Mucosa of stomach (tissue), 1 donor: Measurements from ENCODE around the gene GPN2.
"Not testable (repeated sequence)": the region's sequence is repeated elsewhere in the genome, so short reads cannot be mapped to it uniquely, and the experiment has no call there.

Experiments used
- H3K27me3 ChIP-seq: one replicate; pipeline ENCODE4 v1.7.0; 2013; ENCODE audit warnings: mild to moderate bottlenecking, low read length; ENCODE audit not compliant: control insufficient read depth, insufficient read depth
- H3K36me3 ChIP-seq: one replicate; pipeline ENCODE4 v1.7.0; 2013; ENCODE audit warnings: low read length; ENCODE audit not compliant: control insufficient read depth, insufficient read depth
- H3K4me1 ChIP-seq: one replicate; pipeline ENCODE4 v1.7.0; 2013; ENCODE audit warnings: mild to moderate bottlenecking, low read length; ENCODE audit not compliant: control insufficient read depth, insufficient read depth
- H3K4me3 ChIP-seq: one replicate; pipeline ENCODE4 v1.7.0; 2013; ENCODE audit warnings: low read length
- H3K9ac ChIP-seq: one replicate; pipeline ENCODE4 v1.7.0; 2013; ENCODE audit warnings: mild to moderate bottlenecking, low read length, moderate library complexity
- H3K9me3 ChIP-seq: one replicate; pipeline ENCODE4 v1.7.0; 2013; ENCODE audit warnings: mild to moderate bottlenecking, low read length, moderate library complexity; ENCODE audit not compliant: control insufficient read depth
- donor health status: Pancreatic carcinoma.

GPN2 gene

DNA sequence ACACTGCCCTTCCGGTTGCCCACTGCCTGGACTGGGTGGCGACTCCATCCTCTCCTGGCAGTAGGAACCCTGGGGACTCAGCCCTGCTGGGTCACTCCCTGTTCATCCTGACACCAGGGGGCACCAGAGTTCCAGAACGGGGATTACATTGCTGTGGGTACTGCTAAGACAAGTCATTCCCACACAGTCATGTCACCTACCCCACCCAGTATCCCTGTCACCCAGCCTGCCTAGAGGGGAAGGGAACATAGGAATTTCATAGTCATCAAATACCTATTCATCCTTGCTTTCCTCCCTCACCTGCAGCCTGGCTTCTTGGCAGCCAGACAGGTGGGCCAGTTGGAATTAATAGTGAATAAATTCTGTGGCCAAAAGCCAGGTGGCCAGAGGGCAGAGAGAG lies 36.9 kb downstream of the GPN2 start:
- no peak overlapping the region for H3K9ac ChIP-seq
- no peaks in the 10 kb centered on the region for H3K9me3 ChIP-seq
- no peaks in the 10 kb centered on the region for H3K36me3 ChIP-seq
- H3K4me1 ChIP-seq = peaks cover 45% of the 10 kb centered on the region
- H3K27me3 ChIP-seq = no peaks in the 10 kb centered on the region
- no peak overlapping the region for H3K4me3 ChIP-seq

DNA sequence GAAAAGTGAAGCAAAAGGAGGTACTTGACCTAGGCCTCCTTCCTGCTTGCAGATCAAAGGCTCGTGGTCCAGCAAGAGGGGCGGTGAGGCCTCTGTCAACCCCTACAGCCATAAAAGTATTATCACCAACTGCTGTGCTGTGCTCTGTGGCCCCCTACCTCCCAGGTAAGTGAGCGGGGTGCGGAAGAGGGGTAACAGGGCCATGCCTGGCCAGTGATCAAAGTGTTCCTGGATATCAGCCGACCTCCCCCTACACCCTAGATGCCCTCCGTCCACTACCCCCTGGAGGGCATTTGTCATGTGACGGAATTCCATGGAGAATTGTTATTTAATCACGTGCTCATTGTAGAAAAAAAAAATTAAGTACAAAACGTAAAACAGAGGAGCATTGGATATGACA lies 37.4 kb downstream of the GPN2 start:
- Histone ChIP-seq H3K4me3 (no peak overlapping the region), H3K9me3 (no peaks in the 10 kb centered on the region), H3K4me1 (peaks cover 50% of the 10 kb centered on the region), H3K27me3 (no peaks in the 10 kb centered on the region), H3K36me3 (no peaks in the 10 kb centered on the region), H3K9ac (no peak overlapping the region)

DNA sequence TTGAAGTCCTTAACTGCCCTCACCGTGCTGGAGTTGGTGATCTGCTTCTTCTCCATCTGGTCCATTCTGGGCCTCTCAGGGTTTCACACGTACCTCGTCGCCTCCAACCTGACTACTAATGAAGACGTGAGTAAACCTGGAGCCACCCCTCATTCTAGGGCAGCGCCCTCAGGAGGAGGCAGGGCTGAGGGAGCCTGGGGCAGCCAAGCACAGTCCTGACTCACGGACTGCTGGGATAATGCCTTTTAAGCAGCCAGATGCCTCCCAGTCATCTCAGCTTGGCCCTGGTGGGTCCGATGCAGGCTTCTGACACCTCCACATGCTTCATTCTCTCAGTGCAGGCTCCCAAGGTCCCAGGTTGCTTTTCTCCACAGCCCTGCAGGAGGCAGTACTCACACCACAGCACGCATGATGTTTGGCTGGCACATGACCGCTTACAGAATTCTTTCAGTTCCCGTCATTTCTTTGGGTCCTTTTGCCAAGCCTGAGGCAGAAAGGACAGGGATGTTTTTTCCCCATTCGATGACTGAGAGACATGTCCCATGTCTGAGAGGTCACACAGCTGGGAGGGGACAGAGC lies 38.9 kb downstream of the GPN2 start:
- H3K36me3 ChIP-seq = no peaks in the 10 kb centered on the region
- H3K9me3 ChIP-seq = no peaks in the 10 kb centered on the region
- H3K9ac ChIP-seq = no peak overlapping the region
- no peaks in the 10 kb centered on the region for H3K27me3 ChIP-seq
- H3K4me1 ChIP-seq = peaks cover 56% of the 10 kb centered on the region
- no peak overlapping the region for H3K4me3 ChIP-seq

DNA sequence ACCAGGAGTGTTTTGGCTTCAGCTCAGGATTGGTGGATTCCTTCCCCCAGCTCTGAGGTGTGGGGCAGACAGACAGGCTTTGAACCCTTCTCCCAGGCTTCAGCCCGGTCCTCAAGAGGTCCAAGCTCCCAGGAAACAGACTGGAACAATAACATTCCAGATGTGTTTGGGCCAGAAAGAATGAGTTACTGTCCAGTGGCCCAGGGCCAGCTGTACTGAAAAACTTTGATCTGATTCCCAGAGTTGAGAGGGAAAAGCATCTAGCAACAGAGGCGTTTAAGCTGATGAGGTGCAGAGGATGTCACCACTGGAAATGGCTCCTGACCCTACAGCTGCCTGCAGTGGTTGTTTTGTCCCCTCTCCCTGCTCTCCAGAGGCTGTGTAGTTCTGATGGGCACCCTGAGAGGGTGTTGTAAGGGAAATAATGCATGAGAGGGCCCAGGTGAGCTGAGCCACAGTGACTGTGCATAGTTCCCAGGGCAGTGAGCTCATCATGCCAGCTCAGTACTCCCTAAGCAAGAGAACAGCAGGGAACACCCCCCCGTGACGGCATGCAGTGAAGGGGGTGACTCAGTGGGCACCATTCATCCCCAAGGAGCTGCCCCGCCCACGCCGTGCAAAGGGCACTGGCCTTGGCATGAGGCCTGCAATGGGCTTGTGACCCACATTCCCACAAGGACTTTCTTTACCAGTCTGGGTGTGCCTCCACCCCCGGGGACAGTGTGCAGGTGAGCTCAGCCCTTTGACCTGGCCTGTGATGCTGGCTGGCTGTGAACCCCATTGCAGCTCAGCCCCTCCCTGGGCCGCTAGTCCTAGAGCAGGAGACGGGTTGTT lies 40.9 kb downstream of the GPN2 start:
- H3K4me3 ChIP-seq = no peak overlapping the region
- H3K4me1 ChIP-seq = peaks cover 41% of the 10 kb centered on the region
- H3K36me3 ChIP-seq = no peaks in the 10 kb centered on the region
- no peaks in the 10 kb centered on the region for H3K9me3 ChIP-seq
- no peaks in the 10 kb centered on the region for H3K27me3 ChIP-seq
- peak overlapping the region; percentile 42 for H3K9ac ChIP-seq

DNA sequence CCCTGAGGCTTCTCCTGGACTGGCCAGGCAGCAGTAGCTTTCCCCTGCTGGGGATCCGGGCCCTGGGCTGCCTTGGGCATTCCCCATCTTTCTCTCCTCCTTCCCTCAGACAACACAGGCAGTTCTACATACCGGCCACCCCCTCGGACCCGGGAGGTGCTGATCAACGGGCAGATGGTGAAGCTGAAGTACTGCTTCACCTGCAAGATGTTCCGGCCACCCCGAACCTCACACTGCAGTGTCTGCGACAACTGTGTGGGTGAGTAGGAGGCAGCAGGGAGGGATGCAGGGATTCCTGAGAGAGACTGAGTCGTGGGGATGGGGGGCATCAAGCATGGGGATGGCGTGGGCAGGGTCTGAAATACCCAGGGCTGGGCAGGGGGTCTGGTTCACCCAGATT lies 41.6 kb downstream of the GPN2 start:
- Histone ChIP-seq H3K9me3 (no peaks in the 10 kb centered on the region), H3K36me3 (no peaks in the 10 kb centered on the region), H3K27me3 (no peaks in the 10 kb centered on the region), H3K4me1 (peaks cover 40% of the 10 kb centered on the region), H3K9ac (peak overlapping the region; percentile 42), H3K4me3 (no peak overlapping the region)

DNA sequence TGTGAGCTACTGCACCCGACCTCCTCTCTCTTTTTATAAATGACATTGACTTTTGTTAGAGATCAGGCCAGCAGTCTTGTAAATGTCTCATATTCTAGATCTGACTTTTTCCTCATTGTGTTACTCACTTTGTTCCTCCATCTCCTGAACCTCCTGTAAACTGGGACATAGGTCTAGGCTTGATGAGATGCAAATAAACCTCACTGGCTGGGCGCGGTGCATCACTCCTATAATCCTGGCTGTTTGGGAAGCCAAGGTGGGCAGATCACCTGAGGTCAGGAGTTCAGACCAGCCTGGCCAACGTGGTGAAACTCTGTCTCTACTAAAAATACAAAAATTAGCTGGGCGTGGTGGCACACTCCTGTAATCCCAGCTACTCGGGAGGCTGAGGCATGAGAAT lies 42.3 kb downstream of the GPN2 start:
- H3K27me3 ChIP-seq, H3K36me3 ChIP-seq, H3K4me3 ChIP-seq, H3K9me3 ChIP-seq: not testable (repeated sequence)
- peaks cover 35% of the 10 kb centered on the region for H3K4me1 ChIP-seq
- peak overlapping the region; percentile 42 for H3K9ac ChIP-seq

DNA sequence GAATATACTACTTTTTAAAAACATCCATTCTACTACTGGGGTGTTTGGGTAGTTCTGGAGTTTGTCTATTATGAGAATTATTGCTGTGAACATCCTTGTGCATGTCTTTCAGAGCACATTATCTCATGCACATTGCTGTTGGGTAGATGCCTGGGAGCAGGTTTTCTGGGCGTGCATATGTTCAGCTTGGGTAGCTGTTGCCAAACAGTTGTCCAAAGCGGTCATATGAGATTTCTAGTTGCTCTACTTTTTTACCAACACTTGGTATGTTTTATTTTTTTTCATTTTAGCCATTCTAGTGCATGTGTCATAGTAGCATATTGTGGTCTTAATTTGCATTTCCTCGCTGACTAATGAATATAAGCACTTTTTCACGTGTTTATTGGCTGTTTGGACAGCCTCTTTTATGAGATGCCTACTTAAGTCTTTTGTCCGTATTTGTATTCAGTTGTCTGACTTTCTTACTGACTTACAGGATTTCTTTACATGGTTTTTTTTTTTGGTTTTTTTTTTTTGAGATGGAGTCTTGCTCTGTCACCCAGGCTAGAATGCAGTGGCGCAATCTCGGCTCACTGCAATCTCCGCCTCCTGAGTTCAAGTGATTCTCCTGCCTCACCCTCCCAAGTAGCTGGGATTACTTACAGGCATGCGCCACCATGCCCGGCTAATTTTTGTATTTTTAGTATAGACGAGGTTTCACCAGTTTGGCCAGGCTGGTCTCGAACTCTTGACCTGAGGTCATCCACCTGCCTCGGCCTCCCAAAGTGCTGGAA lies 45.5 kb downstream of the GPN2 start:
- Histone ChIP-seq H3K36me3 (no peaks in the 10 kb centered on the region), H3K9me3 (no peaks in the 10 kb centered on the region)

DNA sequence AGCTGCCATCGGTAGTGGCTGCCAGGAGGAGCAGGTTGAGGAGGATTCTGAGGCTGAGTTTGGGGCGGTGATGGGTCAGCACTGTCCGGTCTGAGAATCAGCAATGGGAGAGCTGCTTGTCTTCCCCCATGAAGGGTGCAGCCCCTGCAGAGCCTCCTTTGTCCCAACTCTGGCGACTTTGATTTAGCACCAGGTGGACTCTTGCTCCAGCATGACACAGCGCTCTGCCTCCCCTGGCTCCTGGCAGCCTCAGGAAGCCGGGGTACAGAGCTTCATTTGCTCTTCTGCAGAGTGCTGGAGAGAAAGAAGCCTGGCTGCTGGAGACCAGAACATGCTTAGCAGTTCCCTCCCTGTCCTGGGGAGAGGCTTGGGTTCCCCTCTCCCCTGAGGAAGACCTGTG lies 50.3 kb downstream of the GPN2 start:
- Histone ChIP-seq H3K36me3 (no peaks in the 10 kb centered on the region), H3K9me3 (no peaks in the 10 kb centered on the region), H3K27me3 (no peaks in the 10 kb centered on the region), H3K4me3 (no peak overlapping the region), H3K9ac (no peak overlapping the region), H3K4me1 (no peaks in the 10 kb centered on the region)

More for the DNA sequence above, 45.5 kb downstream of the GPN2 start:
- Histone ChIP-seq H3K27me3 (no peaks in the 10 kb centered on the region), H3K4me1 (peaks cover 24% of the 10 kb centered on the region), H3K9ac (no peak overlapping the region), H3K4me3 (no peak overlapping the region)

DNA sequence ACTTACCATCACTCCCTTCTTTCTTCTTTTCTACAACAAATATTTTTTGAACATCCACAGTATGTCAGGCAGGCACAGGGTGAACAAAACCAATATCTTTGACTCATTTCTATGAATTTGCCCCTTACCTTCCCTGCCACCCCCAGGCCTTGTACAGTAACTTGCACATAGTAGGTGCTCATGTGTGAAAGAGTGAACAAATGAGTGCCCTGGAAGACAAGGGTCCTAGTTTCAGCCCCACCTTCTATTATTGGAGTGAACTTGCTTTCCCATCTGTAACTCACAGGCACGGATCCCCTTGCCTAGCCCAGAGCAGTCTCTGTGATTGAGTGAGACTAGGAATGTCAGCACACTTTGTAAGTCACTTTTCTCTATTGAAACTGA lies 50.8 kb downstream of the GPN2 start:
- Histone ChIP-seq H3K9me3 (no peaks in the 10 kb centered on the region), H3K36me3 (no peaks in the 10 kb centered on the region), H3K4me1 (no peaks in the 10 kb centered on the region), H3K9ac (no peak overlapping the region), H3K4me3 (no peak overlapping the region), H3K27me3 (no peaks in the 10 kb centered on the region)

DNA sequence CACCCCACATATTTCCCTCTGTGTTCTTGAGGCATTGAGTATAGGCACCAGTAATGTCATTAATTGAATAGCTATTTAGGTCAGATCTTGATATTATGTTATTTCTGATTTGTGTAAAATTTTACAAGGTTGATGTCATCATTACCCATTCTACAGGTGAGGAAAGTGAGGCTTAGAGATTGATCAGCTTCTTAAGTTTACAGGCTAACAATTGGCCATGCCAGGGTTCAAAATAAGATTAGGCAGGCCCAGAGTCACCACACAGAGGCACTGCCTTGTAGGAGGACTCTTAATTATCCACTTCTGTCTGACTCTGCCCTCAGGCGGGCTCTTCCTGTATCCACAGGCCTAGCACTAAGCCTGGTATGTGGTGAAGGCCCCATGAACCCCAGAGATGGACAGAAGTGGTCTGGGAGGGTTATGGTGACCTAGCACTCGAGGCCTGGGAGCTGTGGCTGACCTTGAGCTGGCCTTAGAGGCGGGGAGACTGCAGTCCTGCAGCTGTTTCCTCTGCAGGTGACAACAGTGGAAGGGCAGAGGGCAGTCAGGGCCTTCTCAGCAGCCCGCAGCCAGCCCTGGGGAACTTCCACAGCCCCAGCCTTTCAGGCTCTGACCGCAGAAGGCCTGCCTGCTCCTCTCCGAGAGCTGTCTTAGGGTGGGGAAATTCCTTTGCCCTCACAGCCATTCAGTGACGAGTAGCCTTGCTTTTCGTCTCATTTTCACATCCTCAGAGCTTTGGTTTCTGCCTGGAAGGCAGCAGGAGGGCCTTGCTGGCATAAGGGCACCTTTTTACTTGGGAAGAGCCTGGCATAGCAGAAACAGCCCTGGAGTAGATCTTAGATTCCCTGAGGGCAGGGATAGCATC lies 51.4 kb downstream of the GPN2 start:
- Histone ChIP-seq H3K27me3 (no peaks in the 10 kb centered on the region), H3K36me3 (no peaks in the 10 kb centered on the region), H3K9ac (no peak overlapping the region), H3K4me3 (no peak overlapping the region), H3K4me1 (no peaks in the 10 kb centered on the region), H3K9me3 (no peaks in the 10 kb centered on the region)

DNA sequence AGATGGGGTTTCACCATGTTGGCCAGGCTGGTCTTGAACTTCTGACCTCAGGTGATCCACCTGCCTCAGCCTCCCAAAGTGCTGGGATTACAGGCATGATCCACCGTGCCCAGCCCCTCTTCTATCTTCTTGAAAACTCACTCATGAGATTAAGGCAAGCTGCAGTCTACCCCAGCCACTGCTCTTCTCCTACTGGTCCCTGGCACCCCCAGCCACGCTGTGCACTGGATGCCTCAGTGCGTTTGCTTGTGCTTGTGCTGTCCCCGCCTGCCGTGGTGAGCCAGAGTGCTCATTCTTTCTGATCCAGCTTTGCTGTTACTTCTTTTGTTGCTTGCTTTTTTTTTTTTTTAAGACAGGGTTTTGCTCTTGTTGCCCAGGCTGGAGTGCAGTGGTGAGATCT lies 52.4 kb downstream of the GPN2 start:
- not testable (repeated sequence) for H3K9me3 ChIP-seq

More for the DNA sequence above, 52.4 kb downstream of the GPN2 start:
- H3K36me3 ChIP-seq, H3K27me3 ChIP-seq, H3K4me3 ChIP-seq, H3K9ac ChIP-seq, H3K4me1 ChIP-seq: not testable (repeated sequence)
